Measurements from ENCODE around the gene WNT4. TPM values are rescaled to one million over a fixed set of nuclear protein-coding genes. Genes with fewer than 3 reads are reported as not detected.

Gene WNT4
- total and polyA plus RNA-seq, 2 of the 8 experiments (the other 6 are each of a cell fraction or from before 2014, with no cell fraction given): 1.3 to 6.6 TPM

- Histone ChIP-seq H3K79me2 (ENCODE audit: control insufficient read depth in 1 of 2, insufficient read depth in 2 of 2, low read length in 2 of 2) (peaks cover 14 to 86% of the 10 kb centered on the region in 2 experiments), H3K23me2 (ENCODE audit: low read depth, low read length) (no peaks in the 10 kb centered on the region), H2AK5ac (ENCODE audit: low read depth, low read length) (no peak overlapping the region), H3K4me1 (replicated peaks in 1 of 4; ENCODE audit: control insufficient read depth in 3 of 4, insufficient read depth in 4 of 4, low read length in 3 of 4) (peaks cover 0 to 8% (median 1%) of the 10 kb centered on the region in 4 experiments; a peak in 5 of 7 replicates), H3K14ac (ENCODE audit: insufficient read length) (no peak overlapping the region), H3K18ac (ENCODE audit: extremely low read depth, low read length) (no peak overlapping the region), H2BK5ac (ENCODE audit: low read depth, low read length) (no peak overlapping the region), H4K20me1 (replicated peaks in 1 of 2; ENCODE audit: control insufficient read depth in 1 of 2, insufficient read depth in 2 of 2, low read length in 2 of 2) (peaks cover 8 to 15% of the 10 kb centered on the region in 2 experiments), H2BK12ac (ENCODE audit: low read depth, low read length) (no peak overlapping the region), H3K79me1 (ENCODE audit: low read depth, low read length) (0 out of 2 replicates have a peak, but pooled peaks cover under 1% of the 10 kb centered on the region), H2AFZ (ENCODE audit: low read length) (no peak overlapping the region), H3K4me3 (ENCODE audit: extremely low read depth in 1 of 4, insufficient read depth in 2 of 4, low read depth in 3 of 4, low read length in 4 of 4) (no peak overlapping the region), H3K56ac (replicated peaks; ENCODE audit: insufficient read length, low read depth, low read length) (no peak overlapping the region), H2BK20ac (ENCODE audit: low read length) (no peak overlapping the region), H3K4ac (replicated peaks; ENCODE audit: insufficient read length, low read depth, low read length) (no peak overlapping the region), H2BK15ac (ENCODE audit: low read length) (no peak overlapping the region), H3K27me3 (replicated peaks in 1 of 4; ENCODE audit: control insufficient read depth in 3 of 4, extremely low read depth in 1 of 4, insufficient read depth in 3 of 4, low read length in 3 of 4) (no peaks in the 10 kb centered on the region), H3K27ac (ENCODE audit: low read depth, low read length) (no peak overlapping the region), H4K91ac (replicated peaks; ENCODE audit: insufficient read length, low read length) (no peak overlapping the region), H3K9ac (replicated peaks in 1 of 4; ENCODE audit: extremely low read depth in 1 of 4, low read depth in 3 of 4, low read length in 3 of 4) (no peak overlapping the region), H3K36me3 (ENCODE audit: control insufficient read depth in 2 of 4, insufficient read depth in 4 of 4, low read length in 3 of 4) (peaks cover 0 to 8% (median under 1%) of the 10 kb centered on the region in 4 experiments; a peak in 3 of 8 replicates), H4K8ac (ENCODE audit: extremely low read depth, insufficient read depth, low read length) (no peak overlapping the region), H3K9me3 (ENCODE audit: insufficient read depth in 2 of 2, low read depth in 1 of 2, low read length in 1 of 2) (no peaks in the 10 kb centered on the region), H3K23ac (ENCODE audit: insufficient read length) (no peak overlapping the region), H3K4me2 (ENCODE audit: insufficient read depth in 1 of 2, low read depth in 2 of 2, low read length in 2 of 2) (no peak overlapping the region), H4K5ac (ENCODE audit: insufficient read length, low read depth, low read length) (no peak overlapping the region), H2BK120ac (replicated peaks; ENCODE audit: low read depth, low read length) (no peak overlapping the region)
- WGBS, 2 experiments (ENCODE audit: extremely low coverage in 1 of 2, insufficient coverage in 1 of 2, insufficient read length in 1 of 2, insufficient replicate concordance in 2 of 2, low coverage in 1 of 2, low lambda C conversion rate in 2 of 2, missing lambda C conversion rate in 1 of 2): 85% methylated on average over 3 of the region's 3 CpGs; no CpG with 5 or more reads in 1 of the 2 experiments
- DNase-seq (ENCODE audit: low read depth in 1 of 2, low spot score in 2 of 2) (no peak), FAIRE-seq (no peak)
- CTCF ChIA-PET (ENCODE audit: partially characterized antibody): interaction anchor here (0.8 kb wide), 1 partner anchor 10 kb away, joined by 3 read pairs; no protein-coding TSS in a partner anchor
- POLR2A ChIA-PET (ENCODE audit: partially characterized antibody): no interaction called here
- no peak for TF ChIP-seq POLR2A (IDR thresholded peaks at IDR 0.05; ENCODE audit: control extremely low read depth in 1 of 2, low read depth in 2 of 2, low read length in 2 of 2)
- no peak for TF ChIP-seq KDM5A (IDR thresholded peaks at IDR 0.05; ENCODE audit: low read length)
- TF ChIP-seq MAFK (IDR thresholded peaks at IDR 0.05; ENCODE audit: low read depth, low read length): no peak
- TF ChIP-seq ATF2 (IDR thresholded peaks at IDR 0.05; ENCODE audit: low read length): no peak
- no peak for TF ChIP-seq BRCA1 (IDR thresholded peaks at IDR 0.05; ENCODE audit: low read depth, low read length)
- no peak for TF ChIP-seq PHF8 (conservative IDR thresholded peaks at IDR 0.05; ENCODE audit: low read depth, low read length)
- TF ChIP-seq POLR2AphosphoS5 (IDR thresholded peaks at IDR 0.05; ENCODE audit: low read depth, low read length): no peak
- no peak for TF ChIP-seq GTF2F1 (IDR thresholded peaks at IDR 0.05; ENCODE audit: borderline replicate concordance, low read depth, low read length)
- TF ChIP-seq GABPA (IDR thresholded peaks at IDR 0.05; ENCODE audit: borderline replicate concordance, insufficient read depth, low read length): no peak
- TF ChIP-seq SAP30 (IDR thresholded peaks at IDR 0.05; ENCODE audit: insufficient read depth, insufficient replicate concordance, low read length): no peak
- TF ChIP-seq SP2 (IDR thresholded peaks at IDR 0.05; ENCODE audit: low read length): no peak
- no peak for TF ChIP-seq CREB1 (IDR thresholded peaks at IDR 0.05)
- TF ChIP-seq NANOG (IDR thresholded peaks at IDR 0.05; ENCODE audit: insufficient read depth, low read depth, low read length, poor library complexity, severe bottlenecking): no peak
- TF ChIP-seq TBP (IDR thresholded peaks at IDR 0.05; ENCODE audit: low read depth, low read length): no peak
Observed at GRCh38 chr1:22076346-22076745, 66.6 kb downstream of the WNT4 start.
